GM12878 (cell line): Measurements from ENCODE around the gene MIPOL1. TPM values are rescaled to one million over a fixed set of nuclear protein-coding genes. Genes with fewer than 3 reads are reported as not detected.

ENCODE experiments used
- ATAC-seq: fragments of 200-7000 bp; cut with Tn5 transposase; 3 replicates; pipeline ENCODE4 v1.9.1; 2020; ENCODE audit warnings: mild to moderate bottlenecking, moderate library complexity
- BruUV-seq: library from RNA; stranded (reverse); fragments of 400-500 nt; replicated peaks from 2 replicates; lab custom pipeline; 2021; lab: Mats Ljungman, UMichigan
- CTCF ChIA-PET: fragments of 300-600 bp; sonication (Branson Sonifier 250); formaldehyde crosslinking; extraction: SDS; loops from one replicate; lab custom pipeline; 2021; ENCODE audit warnings: inconsistent platforms; lab: Yijun Ruan, JAX
- POLR2A ChIA-PET: fragments of 350-600 bp; formaldehyde crosslinking; extraction: SDS; loops from one replicate; lab custom pipeline; 2021; ENCODE audit warnings: inconsistent platforms; lab: Charles Lee
- RAD21 ChIA-PET: fragments of 300-600 bp; sonication (Branson Sonifier 250); formaldehyde crosslinking; loops from one replicate; lab custom pipeline; 2023; ENCODE audit warnings: antibody characterized with exemption; ENCODE audit not compliant: unreplicated experiment; lab: Charles Lee
- SMC1A ChIA-PET: fragments of 300-600 bp; sonication (Branson Sonifier 250); formaldehyde crosslinking; loops from one replicate; lab custom pipeline; 2023; ENCODE audit not compliant: unreplicated experiment, uncharacterized antibody; lab: Charles Lee
- DNase-seq: peaks from one replicate; pipeline ENCODE4 v3.0.0-alpha.2; 2011; ENCODE audit warnings: low read depth, low spot score
- FAIRE-seq: peaks from 3 replicates; lab custom pipeline; 2011; peaks lifted over from hg19 to GRCh38; lab: Jason Lieb, UNC
- H2AFZ ChIP-seq: 2 replicates; pipeline ENCODE4 v1.6.0; 2011; ENCODE audit warnings: low read depth, low read length, control low read depth; ENCODE audit not compliant: control insufficient read depth
- H3K27ac ChIP-seq: 2 replicates; pipeline ENCODE4 v1.5.1; 2011; ENCODE audit warnings: control low read depth; ENCODE audit not compliant: control insufficient read depth, insufficient read depth
- H3K27me3 ChIP-seq, 2 experiments: replicated peaks in 1 of 2; 2 replicates each; pipeline versions ENCODE4 v1.6.0 to v1.6.1; 2011; ENCODE audit warnings: low read length in 1 of 2; ENCODE audit not compliant: control insufficient read depth in 2 of 2, insufficient read depth in 2 of 2
- H3K36me3 ChIP-seq, 2 experiments: 2 replicates each; pipeline ENCODE4 v1.5.1; 2011; ENCODE audit warnings: low read length in 1 of 2; ENCODE audit not compliant: control insufficient read depth in 2 of 2, insufficient read depth in 2 of 2
- H3K4me1 ChIP-seq: 2 replicates; pipeline ENCODE4 v1.6.1; 2011; ENCODE audit warnings: mild to moderate bottlenecking, low read length, moderate library complexity, mixed read lengths; ENCODE audit not compliant: control insufficient read depth, insufficient read depth
- H3K4me2 ChIP-seq: 2 replicates; pipeline ENCODE4 v1.6.0; 2011; ENCODE audit warnings: control low read depth; ENCODE audit not compliant: control insufficient read depth, insufficient read depth
- H3K4me3 ChIP-seq: fragments of 200-600 bp; sonication (generic); 2 replicates; pipeline ENCODE4 v1.5.1; 2016
- H3K79me2 ChIP-seq: 2 replicates; pipeline ENCODE4 v1.6.0; 2011; ENCODE audit warnings: low read length; ENCODE audit not compliant: control insufficient read depth, insufficient read depth
- H3K9ac ChIP-seq: 2 replicates; pipeline ENCODE4 v1.8.0; 2011; ENCODE audit warnings: low read length, control low read depth, mixed read lengths; ENCODE audit not compliant: control insufficient read depth, insufficient read depth
- H3K9me3 ChIP-seq: replicated peaks from 3 replicates; pipeline ENCODE4 v1.5.1; 2011; ENCODE audit warnings: mild to moderate bottlenecking, low read length; ENCODE audit not compliant: control insufficient read depth, insufficient read depth
- H4K20me1 ChIP-seq: 2 replicates; pipeline ENCODE4 v1.6.0; 2011; ENCODE audit not compliant: control insufficient read depth, insufficient read depth
- ATF2 ChIP-seq: IDR thresholded peaks from 2 replicates; pipeline ENCODE4 v1.6.1; 2012; ENCODE audit warnings: low read length, inconsistent platforms
- CEBPB ChIP-seq, 2 experiments: fragments of 150-350 bp in 1 of 2; IDR thresholded peaks; 2 replicates each; pipeline ENCODE4 v1.6.1; 2012 to 2014; ENCODE audit warnings: low read depth in 2 of 2, low read length in 2 of 2, borderline replicate concordance in 1 of 2, inconsistent platforms in 1 of 2
- E4F1 ChIP-seq: fragments of 450-650 bp; IDR thresholded peaks from 2 replicates; pipeline ENCODE4 v1.6.1; 2018; ENCODE audit warnings: borderline replicate concordance, mild to moderate bottlenecking; ENCODE audit not compliant: partially characterized antibody
- EED ChIP-seq: sonication (generic); IDR thresholded peaks from 2 replicates; pipeline ENCODE4 v1.6.1; 2016; ENCODE audit warnings: antibody characterized with exemption, low read depth
- FOXM1 ChIP-seq: IDR thresholded peaks from 2 replicates; pipeline ENCODE4 v1.6.1; 2012; ENCODE audit warnings: low read depth, mild to moderate bottlenecking, inconsistent platforms, low read length, moderate library complexity
- IRF4 ChIP-seq: IDR thresholded peaks from 2 replicates; pipeline ENCODE4 v1.6.1; 2011; ENCODE audit warnings: low read depth, low read length
- KAT2A ChIP-seq: conservative IDR thresholded peaks from 2 replicates; pipeline ENCODE4 v1.6.1; 2011; ENCODE audit warnings: low read depth, low read length; ENCODE audit not compliant: control insufficient read depth
- MTA3 ChIP-seq: IDR thresholded peaks from 2 replicates; pipeline ENCODE4 v1.6.1; 2012; ENCODE audit warnings: low read length, inconsistent platforms, borderline replicate concordance
- PBX3 ChIP-seq: IDR thresholded peaks from 2 replicates; pipeline ENCODE4 v1.6.1; 2011; ENCODE audit warnings: mild to moderate bottlenecking, low read depth, low read length, moderate library complexity; ENCODE audit not compliant: insufficient replicate concordance
- PML ChIP-seq: IDR thresholded peaks from 2 replicates; pipeline ENCODE4 v1.6.1; 2012; ENCODE audit warnings: low read length, inconsistent platforms
- POLR2A ChIP-seq: IDR thresholded peaks from 2 replicates; pipeline ENCODE4 v1.6.1; 2011; ENCODE audit warnings: low read depth, mild to moderate bottlenecking, low read length
- TCF12 ChIP-seq: IDR thresholded peaks from 2 replicates; pipeline ENCODE4 v1.6.1; 2011; ENCODE audit warnings: low read depth, mild to moderate bottlenecking, low read length
- ZNF24 ChIP-seq: fragments of 450-650 bp; IDR thresholded peaks from 2 replicates; pipeline ENCODE4 v1.6.1; 2017; ENCODE audit warnings: antibody characterized with exemption, mild to moderate bottlenecking
- WGBS: methylation state at CpG from one replicate; pipeline ENCODE4 v1.1.6; 2016; ENCODE audit warnings: low lambda C conversion rate; ENCODE audit not compliant: insufficient replicate concordance, insufficient coverage; ENCODE audit errors: missing lambda C conversion rate; 5-methylcytosine and 5-hydroxymethylcytosine counted together
- in situ Hi-C: fragments of 300-500 bp; cut with MboI; formaldehyde crosslinking; loops from 9 replicates; pipeline ENCODE4 v1.14.3; 2018; ENCODE audit warnings: mixed read lengths
- intact Hi-C: fragments of 100-400 bp; cut with micrococcal nuclease; formaldehyde crosslinking; loops from one replicate; pipeline ENCODE4 v1.14.2; 2022; ENCODE audit not compliant: unreplicated experiment
- polyA plus RNA-seq, 11 experiments: library from polyadenylated mRNA; depleted of rRNA in 4 of 11; unstranded in 6 of 11; stranded (reverse) in 5 of 11; fragments of >200 nt; fragmentation: Nextera tagmentation in 4 of 11; fragmentation: Illumina TruSeq in 1 of 11; extraction: Ambion mirVana in 4 of 11; extraction: Trizol in 1 of 11; gene quantifications; 1 replicate in 1 of 11; 2 replicates in 10 of 11; pipeline versions ENCODE4 v1.2.1 to v1.2.3, GENCODE V29; 2011 to 2016; ENCODE audit warnings: inconsistent platforms in 2 of 11, missing spikeins in 2 of 11, low read depth in 1 of 11
- total RNA-seq, 4 experiments: library from RNA; depleted of rRNA in 3 of 4; stranded (reverse); fragments of >200 nt in 3 of 4; fragmentation: Illumina TruSeq in 1 of 4; extraction: Trizol in 1 of 4; gene quantifications; 2 replicates each; pipeline versions ENCODE4 v1.2.1 to v1.2.3, GENCODE V29; 2013 to 2021

Gene MIPOL1
- total and polyA plus RNA-seq, 10 of the 15 experiments (the other 5 are each of a cell fraction or from before 2014, with no cell fraction given), result 0.06 TPM; not detected in 9

GRCh38 chr14:37210448-37210847 lies 12.7 kb downstream of the MIPOL1 start:
- ChIA-PET RAD21 (no interaction called here), SMC1A (no interaction called here), CTCF (no interaction called here), POLR2A (no interaction called here)
- no TSS peak for BruUV-seq
- DNase-seq (no peak), ATAC-seq (no peak), FAIRE-seq (no peak)
- H3K9ac ChIP-seq, result no peak overlapping the region
- H3K27ac ChIP-seq, result no peak overlapping the region
- no peak overlapping the region for H2AFZ ChIP-seq
- H3K4me1 ChIP-seq, result no peaks in the 10 kb centered on the region
- no peaks in the 10 kb centered on the region for H3K36me3 ChIP-seq
- no peak overlapping the region for H3K4me2 ChIP-seq
- TF ChIP-seq ZNF24 (no peak), TCF12 (no peak), MTA3 (no peak), POLR2A (no peak), FOXM1 (no peak), IRF4 (no peak), KAT2A (no peak), E4F1 (no peak), CEBPB (IDR thresholded peaks at IDR 0.05; ENCODE audit: borderline replicate concordance in 1 of 2, low read depth in 2 of 2, low read length in 2 of 2) (no peak), ATF2 (no peak), PML (no peak), PBX3 (no peak), EED (no peak)
- H3K9me3 ChIP-seq, result no peaks in the 10 kb centered on the region; the same call in 2 of the 3 replicates
- WGBS, result 57% methylated on average over 6 of the region's 6 CpGs
- H3K79me2 ChIP-seq, result no peaks in the 10 kb centered on the region
- H4K20me1 ChIP-seq, result no peaks in the 10 kb centered on the region
- intact Hi-C loops (no loop called here), in situ Hi-C loops (no loop called here)
- H3K4me3 ChIP-seq, result no peak overlapping the region
- H3K27me3 ChIP-seq, result no peaks in the 10 kb centered on the region
